M059J (cell line): ENCODE results near the gene OXER1. TPM values are rescaled to one million over a fixed set of nuclear protein-coding genes. Genes with fewer than 3 reads are reported as not detected.

ENCODE experiments used
- DNase-seq: peaks from one replicate; pipeline ENCODE4 v3.0.0-alpha.2; 2012; ENCODE audit warnings: low read depth
- total RNA-seq: library from RNA; depleted of rRNA; stranded (reverse); fragments of >200 nt; shearing (Covaris generic); gene quantifications from 2 replicates; pipeline ENCODE4 v1.2.3, GENCODE V29; 2014; rRNA removed

The OXER1 gene, protein sequence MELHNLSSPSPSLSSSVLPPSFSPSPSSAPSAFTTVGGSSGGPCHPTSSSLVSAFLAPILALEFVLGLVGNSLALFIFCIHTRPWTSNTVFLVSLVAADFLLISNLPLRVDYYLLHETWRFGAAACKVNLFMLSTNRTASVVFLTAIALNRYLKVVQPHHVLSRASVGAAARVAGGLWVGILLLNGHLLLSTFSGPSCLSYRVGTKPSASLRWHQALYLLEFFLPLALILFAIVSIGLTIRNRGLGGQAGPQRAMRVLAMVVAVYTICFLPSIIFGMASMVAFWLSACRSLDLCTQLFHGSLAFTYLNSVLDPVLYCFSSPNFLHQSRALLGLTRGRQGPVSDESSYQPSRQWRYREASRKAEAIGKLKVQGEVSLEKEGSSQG
- total RNA-seq: not detected in 2 replicates

- no peak for DNase-seq
These were observed at the start of gene OXER1 for GRCh38 chr2:42764096-42764495. TSS of gene OXER1 (minus strand) at chr2:42764135. CDS start at chr2:42764062, 73 bp downstream.

DNA sequence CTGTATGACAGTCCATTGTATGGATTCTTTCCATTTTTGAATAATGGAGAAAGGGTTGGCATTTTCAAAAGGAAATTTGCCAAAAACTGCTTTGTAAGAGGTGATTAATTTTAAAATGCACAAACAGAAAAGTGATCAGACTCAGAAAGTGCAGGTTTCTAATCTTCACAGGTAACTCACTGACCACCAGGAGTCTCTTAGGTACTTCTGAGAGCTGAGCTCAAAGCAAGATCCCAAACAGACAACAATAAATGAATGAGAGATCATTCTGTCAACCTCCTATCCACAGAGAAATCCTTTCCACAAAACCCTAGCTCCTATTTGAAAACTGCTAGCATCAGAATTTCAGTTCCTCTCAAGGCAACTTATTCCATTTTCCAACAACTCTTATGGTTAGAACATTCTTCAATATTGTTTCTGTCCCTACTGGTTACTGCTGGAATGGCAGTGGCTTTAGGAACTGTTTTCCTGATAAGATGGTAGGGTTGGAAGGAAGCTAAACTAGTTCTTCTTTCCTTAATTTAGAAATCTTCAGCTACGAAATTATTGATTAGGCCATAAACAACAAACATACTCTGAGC, 49.1 kb upstream of the OXER1 start:
- DNase-seq: peak; percentile 36

DNA sequence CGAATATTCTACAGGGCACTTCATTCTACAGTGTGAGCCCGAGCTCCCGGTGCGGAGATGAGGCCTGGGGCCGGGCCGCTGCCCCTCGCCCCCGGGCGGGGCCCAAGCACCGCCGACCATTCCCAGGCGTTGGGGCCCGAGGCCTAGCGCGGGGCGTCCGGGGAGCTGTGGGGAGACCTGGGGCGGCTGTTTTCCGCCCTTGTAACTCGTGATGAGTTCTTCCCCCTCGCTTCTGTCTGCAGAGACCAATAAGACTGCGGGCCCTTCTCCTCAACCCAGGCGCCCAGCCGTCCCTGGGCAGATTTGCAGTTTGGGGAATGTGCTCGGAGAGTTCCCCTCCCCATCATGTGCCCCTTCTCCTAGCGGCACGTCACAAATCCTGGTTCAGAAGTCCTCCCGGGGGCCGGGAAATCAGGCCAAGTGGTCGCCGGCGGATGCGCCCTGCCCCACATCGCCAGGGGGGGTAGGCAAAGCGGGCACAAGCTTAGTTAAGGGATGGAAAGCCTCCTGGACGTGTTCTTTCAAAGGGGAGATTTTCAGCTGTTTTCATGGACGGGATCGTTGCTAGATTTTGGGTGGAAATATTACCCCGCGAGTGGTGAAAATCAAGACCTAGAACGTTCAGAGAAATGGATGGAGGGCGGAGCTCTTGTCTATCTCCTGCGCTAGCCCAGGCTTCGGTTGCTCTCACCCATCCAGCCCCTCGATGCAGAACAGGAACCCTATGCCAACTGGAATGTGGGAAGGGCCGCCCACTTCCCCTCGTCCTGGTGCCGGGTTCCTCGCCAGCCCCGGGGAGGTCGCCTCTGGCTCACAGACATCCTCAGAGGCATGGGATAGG, 47.3 kb upstream of the OXER1 start:
- peak; percentile 41 for DNase-seq

DNA sequence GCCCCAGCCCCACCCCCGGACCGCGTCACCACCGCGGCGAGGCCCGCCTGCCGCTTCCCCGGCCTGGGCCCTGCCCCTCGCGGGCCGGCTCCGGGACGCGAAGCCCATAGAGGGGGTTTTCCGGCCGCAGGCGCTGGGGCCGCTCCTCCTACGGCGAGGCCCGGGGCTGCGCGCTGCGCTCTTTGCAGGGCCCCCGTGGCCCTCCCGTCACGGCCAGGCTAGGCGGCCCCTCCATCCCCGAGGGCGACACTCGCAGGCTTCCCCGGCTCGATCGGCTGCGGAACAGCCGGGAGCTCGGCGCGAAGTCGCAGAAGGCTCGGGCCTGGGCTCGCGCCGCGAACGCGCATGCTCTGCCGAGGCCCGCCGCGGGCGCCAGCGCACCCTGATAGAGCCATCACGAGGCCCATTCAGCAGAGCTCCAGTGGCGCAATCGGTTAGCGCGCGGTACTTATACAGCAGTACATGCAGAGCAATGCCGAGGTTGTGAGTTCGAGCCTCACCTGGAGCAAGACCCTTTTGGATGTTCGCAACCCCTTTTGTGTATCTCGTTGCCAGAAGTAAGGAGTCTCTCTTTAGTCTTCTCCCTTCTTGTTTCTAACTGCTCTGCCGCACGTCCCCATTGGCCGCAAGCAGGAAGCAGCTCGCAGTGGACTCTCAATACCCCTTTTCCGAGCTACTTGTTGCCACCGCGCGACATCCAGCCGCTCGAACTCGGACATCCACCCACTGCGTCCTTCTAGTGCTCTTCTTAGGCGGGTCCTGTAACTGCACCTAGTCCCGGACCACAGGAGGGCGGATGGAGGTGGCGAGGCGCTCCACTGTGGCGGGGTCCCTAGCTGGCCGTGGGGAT, 46.4 kb upstream of the OXER1 start:
- DNase-seq: peak; percentile 91

- peak; percentile 78 for DNase-seq
These were observed 45.8 kb upstream of the OXER1 start for GRCh38 chr2:42809819-42810120.

- DNase-seq: no peak
These were observed 45.3 kb upstream of the OXER1 start for GRCh38 chr2:42809131-42809818.

DNA sequence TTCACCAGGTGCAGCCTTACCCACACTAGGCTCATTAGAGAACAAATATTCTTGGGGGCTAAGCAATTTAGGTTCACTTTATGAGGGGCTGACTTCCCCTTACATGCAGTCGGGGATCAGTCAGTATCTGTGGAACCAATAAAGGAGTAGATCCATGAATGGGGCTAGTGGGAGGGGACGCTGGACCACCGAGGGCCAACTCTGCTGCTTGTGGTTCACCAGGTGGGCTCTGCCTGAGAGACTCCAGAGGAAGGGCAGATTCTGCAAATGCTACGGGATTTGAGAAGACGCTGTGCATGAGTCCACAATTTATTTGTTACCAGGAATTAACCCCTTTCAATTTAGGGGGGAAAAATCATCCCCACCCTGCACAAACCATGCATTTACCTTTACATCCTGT, 44.4 kb upstream of the OXER1 start:
- no peak for DNase-seq

DNA sequence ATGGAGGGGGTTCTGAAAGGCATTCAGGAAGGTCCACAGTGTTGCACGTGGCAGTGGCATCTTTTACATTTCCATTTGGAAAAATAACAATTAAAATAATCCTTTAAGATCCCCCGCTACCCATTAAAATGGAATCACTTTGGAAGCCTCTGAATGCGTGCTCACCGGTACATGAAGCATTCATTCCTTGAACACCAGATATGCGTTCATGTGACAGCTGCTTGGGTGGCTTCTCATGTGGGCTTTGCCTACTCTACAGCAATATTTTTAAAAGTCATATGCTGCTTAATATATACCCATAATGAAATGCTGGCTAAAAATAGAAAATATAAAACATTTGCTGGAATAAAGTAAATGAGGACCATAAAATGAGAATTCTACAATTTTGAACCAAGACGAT, 42.9 kb upstream of the OXER1 start:
- DNase-seq: no peak

DNA sequence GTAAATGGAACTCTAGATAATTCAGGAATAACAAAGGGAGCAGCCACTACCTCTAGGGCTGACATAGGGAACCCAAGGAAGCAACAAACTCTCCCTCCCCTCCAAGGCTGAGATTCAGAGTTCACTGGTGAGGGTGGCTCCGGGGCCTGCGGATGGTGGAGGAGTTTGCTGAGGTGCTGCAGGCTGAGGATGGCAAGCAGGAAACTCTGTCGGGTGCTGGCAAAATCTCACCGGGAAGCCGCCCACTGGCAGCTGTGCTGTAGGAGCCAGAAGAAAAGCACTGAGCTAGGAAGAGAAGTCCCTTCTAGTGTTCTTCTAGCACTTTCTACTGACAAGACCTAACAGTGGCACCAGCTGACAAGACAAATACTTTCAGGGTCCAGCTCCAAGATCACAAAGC, 41.0 kb upstream of the OXER1 start:
- DNase-seq: no peak

GRCh38 chr2:42804338-42804737, 40.4 kb upstream of the OXER1 start:
- no peak for DNase-seq

DNA sequence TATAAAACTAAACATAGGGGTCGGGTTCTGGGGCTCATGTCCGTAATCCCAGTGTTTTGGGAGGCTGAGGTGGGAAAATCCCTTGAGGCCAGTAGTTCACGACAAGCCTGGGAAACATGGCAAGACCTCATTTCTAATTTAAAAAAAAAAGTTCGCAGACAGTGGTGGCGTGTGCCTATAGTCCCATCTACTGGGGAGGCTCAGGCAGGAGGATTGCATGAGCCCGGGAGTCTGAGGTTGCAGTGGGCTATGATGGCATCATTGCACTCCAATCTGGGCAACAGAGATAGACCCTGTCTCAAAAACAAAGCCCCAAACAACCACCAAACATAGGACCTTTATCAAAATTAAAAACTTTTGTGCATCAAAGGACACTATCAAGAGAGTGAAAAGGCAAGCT, 38.2 kb upstream of the OXER1 start:
- no peak for DNase-seq

- peak; percentile 52 for DNase-seq
These were observed 37.4 kb upstream of the OXER1 start for GRCh38 chr2:42801381-42801780.

DNA sequence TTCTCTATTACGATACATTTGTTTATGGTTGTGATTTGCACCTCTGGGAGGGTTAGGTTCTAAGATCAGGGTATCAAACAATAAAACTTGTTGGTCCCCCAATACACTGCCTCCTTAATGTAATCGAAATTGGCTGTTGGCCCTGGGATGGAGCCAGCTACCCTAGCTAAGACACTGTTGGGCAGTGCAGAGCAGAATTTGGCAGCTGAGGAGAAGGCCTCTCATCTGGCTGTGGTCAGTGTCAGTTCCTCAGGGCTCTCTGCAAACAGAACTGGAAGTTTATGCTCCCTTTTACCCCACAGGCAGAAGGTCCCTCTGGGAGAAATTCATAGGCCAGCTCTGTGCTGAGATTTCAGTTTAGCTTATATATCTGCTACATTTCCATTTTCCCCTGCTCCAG, 37.0 kb upstream of the OXER1 start:
- DNase-seq: no peak

DNA sequence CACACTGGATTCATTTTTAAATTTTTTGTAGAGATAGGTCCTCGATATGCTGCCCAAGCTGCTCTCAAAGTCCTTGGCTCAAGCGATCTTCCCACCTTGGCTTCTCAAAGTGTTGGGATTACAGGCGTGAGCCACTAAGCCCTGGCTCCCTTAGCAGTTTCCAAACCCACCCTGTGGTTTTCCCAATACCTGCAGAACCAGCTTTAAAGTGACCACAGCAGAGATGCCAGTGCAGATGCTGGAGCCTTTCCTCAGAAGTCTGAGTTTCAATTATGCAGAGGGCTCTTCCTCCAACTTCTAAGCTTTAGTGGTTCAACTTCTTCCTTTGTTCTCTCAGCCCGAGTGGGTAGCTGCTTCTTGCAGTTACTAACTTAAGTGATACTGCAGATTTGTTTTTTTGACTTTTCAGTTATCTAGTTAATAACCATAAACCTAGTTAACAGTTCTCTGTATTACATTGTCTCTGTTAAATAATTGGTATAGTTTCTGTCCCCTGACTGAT, 36.6 kb upstream of the OXER1 start:
- DNase-seq: no peak

GRCh38 chr2:42799881-42800280, 35.9 kb upstream of the OXER1 start:
- no peak for DNase-seq

- DNase-seq: no peak
These were observed 33.3 kb upstream of the OXER1 start for GRCh38 chr2:42797281-42797680.

DNA sequence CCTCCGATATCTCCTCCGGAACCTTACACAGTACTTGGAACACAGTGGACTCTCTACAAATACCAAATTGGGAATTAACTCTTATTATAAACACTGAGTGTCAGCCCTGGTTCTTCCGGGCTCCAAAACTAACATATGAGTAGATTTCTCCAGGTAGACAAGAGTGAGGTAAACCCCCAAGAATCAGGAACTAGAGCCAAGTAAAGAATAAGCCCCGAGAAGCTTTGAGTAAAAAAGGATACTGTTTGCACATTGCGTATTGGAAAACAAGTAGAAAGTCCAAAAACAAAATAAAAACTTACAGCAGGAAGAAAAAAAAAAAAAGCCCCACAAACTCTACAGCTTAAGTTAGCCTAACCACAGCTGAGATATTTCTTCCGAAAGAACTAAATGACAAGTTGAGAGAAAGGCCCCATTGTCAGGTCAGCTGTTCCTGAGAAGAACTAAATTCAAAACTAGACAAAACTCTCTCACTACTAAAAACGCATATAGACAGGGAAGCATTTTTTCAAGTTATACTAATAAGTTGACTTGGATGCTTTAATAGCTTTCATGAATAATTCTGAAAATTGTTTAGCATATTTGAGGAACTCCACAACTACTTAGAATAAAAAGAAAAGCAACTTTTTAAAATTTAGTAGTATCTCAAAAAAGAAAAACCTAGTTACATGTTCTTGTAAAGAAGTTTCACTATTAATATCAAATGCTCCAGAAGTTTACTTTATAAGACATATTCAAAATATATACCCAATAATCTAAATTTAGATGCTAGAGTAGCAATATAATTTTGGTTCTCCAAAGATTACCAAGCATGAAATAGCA, 32.7 kb upstream of the OXER1 start:
- DNase-seq: no peak

GRCh38 chr2:42795841-42796301, 31.9 kb upstream of the OXER1 start:
- DNase-seq: no peak

DNA sequence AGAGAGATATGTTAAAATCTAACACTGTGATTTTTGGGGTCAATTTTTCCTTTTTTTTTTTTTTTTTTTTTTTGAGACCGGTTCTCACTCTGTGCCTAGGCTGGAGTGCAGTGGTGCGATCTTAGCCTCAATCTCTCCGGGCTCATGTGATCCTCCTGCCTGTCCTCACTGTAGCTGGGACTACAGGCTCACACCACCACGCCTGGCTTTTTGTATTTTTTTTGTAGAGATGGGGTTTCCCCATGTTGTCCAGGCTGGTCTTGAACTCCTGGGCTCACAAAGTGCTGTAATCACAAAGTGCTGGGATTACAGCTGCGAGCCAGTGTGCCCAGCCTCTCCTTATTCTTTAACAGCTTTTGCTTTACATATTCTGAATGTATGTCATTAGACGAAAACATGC, 31.3 kb upstream of the OXER1 start:
- no peak for DNase-seq
